DMS114 treated with DMSO at 0.1 percent for 48 hours (cell line): ENCODE data around the gene SORCS2.

Experiments
- DNase-seq: peaks from one replicate; lab custom pipeline; 2025; ENCODE audit not compliant: unreplicated experiment; lab: John Stamatoyannopoulos, UW

The SORCS2 gene

DNA sequence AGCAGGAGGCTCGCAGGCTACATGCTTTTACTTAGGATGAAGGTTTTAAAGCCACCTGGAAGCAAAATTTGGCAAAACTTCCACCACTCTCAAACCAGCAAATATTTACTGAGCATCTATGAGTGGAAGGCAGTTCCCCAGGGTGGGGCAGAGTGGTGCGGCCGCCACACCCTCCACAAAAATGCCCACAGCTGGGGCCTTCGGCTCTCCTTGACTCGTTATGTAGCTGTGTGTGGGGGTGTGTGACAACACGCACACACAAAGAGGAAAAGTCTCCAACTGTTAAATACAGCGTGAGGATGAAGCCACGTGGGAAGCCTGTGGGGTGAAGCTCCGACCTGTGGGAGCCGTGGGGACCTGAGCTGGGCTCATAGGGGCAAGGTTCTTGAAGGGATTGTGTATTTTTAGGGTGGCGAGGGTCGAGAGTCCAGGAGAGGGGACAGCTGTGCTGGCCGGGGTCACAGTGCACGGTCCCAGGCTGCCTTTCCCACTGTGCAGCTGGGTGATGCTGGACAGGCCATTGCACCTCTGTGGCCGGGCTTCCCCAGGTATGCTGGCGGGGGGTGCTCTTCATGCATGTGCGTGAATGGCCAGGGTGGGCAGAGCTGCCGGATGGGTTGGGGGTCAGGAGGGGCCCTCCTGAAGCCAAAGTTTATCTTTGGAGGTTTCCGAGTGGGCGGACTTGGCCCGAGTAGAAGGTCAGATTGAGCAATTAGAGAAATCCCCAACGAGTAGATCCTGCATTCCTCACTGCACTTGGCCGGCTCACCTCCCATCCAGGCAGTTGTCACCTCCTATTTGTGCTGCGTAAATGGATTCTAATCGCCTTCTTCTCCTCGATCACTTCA is 25.4 kb downstream of the SORCS2 start:
- DNase-seq: no peak

DNA sequence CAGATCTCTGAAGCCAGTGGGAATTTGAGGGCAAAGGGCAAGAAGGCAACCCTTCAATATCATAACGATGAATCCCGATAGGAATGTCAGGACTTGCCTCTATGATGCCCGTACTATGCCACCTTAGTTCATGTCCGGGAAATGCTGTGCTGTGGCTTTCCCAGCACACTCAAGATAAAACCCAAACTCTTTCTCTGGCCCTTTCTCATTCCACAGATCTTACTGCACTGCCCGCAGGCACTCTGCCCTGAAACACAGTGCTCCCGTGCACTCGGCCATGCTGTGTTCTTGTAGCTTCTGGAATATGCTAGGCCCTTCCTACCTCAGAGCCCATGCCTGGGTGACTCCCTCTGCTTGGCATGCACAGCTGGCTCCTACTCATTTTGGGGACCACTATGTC is 26.3 kb downstream of the SORCS2 start:
- DNase-seq: no peak

DNA sequence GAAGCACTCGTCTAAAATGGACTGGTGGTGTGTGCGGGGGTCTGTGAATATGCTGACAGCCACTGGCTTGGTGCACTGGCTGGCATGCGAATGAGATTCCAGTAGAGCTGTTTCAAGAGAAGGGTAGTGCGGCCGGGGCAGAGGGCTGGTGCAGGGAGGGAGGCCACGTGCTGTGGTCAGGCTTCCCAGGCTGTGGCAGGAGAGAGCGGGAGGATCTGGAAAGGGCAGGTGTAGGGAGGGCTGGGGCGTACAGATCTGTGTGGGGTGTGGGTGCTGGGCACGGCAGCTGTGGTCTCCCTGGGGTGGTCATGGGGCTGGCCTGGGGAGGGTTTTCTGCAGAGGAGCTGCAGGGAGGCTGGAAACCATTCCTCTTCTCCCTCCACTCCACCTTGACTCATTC is 30.2 kb downstream of the SORCS2 start:
- DNase-seq: no peak

DNA sequence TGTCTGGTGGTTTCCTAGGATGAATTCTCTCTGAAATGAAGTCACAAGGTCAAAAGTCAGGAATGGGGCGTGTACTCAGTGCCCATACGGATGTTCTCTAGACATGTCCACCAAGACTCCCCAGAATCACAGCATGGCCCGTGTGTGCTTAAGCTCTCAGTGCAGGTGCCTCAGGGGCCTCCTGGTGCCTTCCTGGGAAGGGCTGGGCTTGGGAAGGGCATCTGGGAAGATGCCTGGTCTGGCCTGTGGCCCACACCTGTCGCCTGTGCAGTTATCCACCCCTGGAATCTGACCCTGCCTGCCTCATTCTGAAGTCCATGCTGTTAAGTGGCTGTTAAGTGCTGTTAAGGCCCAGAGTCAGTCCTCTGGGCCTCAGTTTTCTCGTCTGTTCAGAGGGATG is 31.2 kb downstream of the SORCS2 start:
- DNase-seq: no peak

DNA sequence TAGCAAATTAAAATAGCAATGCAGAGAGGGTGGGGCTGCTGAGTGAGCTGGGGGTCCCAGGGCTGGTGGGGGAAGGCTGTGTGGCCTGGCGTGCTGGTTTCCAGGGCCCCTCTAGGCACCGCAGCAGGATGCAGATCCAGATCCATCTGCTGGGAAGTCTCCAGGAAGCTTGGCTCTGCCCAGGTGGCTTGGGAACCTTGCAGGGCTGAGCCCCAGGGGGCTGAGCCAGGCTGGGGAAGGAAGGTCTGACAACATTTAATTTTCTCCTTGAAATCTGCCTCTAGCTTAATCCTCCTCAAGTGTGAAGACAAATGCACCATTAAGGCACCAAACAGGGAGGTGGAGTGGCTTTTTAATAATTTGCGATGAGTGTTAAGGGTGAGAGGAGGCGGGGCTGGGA is 31.7 kb downstream of the SORCS2 start:
- no peak for DNase-seq

DNA sequence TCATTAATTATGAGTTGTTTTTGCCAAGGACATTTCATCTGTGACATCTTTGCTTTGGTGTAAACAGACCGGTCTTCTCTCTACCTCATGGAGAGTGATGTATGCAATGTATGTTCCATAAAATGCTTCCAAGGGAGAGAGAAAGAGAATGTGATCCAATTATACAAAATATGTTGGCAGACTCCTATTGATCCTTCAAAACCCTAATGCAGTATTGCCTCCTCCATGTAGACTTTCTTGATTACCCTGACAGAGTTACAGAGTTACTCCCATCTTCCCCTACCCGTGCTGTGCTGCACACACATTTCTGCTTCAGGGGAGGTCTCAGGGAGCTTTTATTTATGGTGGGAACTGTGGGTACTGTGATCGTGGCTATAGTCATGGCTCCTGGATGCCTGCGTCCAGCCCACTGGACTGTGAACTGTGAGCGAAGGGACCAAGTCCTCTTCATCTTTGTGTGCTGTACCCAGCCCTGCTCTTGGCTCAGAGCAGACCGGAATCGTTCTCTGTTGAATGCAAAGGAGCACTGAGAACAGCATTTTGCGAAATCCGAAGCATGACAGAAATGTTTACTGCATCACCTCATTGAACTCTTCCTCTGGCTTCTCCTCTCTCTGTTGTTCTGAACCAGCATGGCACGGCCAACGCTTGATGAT is 32.7 kb downstream of the SORCS2 start:
- no peak for DNase-seq

DNA sequence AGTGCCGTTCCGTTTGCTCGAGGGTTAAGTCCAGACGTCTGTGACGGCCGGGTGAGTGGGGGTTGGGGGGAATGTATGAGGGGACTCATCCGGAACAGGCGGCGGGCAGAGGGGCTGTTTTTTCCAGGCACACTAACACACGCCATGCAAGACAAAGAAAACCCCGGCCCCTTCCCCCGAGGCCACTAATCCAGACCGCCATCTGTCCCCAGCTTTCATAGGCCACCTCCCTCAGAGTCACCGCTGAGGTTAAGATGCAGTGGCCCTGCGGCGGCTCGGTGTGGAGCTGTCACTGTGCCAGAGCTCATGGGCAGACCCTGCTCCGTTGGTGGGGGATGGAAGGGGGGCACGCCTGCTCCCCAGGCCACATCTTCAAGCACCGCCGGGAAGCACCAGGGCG is 34.1 kb downstream of the SORCS2 start:
- DNase-seq: no peak

DNA sequence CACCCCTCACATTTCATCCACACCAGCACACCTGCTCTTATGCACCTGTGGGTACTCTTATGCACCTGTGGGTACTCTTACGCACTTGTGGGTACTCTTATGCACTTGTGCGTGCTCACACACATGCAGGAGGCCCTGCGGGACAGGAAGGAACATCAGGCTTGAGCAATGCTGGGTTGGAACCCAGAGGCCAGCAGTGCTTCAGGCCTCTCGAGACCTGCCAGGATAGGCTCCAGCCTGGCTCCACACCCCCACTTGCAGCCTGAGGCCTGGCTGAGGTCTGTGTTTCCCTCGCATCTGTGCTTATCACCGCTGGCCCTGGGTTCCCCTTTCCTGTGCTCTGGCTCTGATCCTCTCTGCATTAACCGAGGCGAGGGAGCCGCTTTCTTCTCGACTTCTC is 34.7 kb downstream of the SORCS2 start:
- DNase-seq: no peak

DNA sequence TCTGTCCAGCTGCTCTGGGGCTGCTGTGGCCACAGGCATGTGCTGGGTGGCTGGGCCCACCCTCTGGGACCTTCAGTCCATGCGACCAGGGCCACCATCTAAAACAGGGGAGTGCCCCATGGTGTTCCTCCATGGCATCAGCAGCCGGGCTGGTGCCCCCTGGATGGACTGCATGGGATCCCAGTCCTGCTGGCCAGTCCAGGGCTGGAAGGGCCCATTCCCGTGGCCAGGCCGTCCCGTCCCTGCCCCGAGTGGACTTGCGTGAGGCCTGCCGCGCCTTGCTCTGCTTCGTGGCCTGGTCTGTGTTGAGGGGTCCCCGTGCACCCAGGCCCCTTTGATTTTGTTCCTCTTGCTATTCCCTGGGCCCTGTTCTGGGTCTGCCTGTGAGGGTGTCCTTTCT is 36.4 kb downstream of the SORCS2 start:
- no peak for DNase-seq

DNA sequence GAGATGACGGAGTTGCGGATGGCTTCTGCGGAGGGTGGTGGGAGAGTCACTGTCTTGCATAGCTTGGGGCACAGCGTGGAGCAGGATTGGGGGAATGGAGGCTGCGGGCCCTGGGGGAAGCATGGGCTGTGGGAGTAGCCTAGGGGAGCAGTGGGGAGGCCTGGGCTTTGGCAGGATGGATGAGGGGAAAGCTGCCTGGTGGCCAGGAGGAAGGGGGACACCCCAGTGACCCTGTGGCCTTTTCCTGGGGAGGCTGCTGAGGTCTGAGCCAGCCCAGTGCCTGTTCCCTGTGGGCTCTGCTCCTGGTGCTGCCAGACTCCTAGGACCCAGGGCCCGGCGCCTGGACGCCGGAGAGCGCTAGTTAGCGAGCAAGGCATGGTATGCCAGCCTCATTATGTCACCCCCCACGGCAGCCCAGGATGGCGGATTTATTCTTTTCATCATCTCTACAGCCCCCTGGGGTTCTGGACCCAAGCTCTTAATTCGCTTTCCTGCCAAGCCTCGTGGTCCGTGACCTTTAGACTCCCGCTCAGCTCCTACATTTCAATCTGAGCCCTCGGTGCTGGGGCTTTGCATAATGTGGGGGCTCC is 39.8 kb downstream of the SORCS2 start:
- DNase-seq: no peak

DNA sequence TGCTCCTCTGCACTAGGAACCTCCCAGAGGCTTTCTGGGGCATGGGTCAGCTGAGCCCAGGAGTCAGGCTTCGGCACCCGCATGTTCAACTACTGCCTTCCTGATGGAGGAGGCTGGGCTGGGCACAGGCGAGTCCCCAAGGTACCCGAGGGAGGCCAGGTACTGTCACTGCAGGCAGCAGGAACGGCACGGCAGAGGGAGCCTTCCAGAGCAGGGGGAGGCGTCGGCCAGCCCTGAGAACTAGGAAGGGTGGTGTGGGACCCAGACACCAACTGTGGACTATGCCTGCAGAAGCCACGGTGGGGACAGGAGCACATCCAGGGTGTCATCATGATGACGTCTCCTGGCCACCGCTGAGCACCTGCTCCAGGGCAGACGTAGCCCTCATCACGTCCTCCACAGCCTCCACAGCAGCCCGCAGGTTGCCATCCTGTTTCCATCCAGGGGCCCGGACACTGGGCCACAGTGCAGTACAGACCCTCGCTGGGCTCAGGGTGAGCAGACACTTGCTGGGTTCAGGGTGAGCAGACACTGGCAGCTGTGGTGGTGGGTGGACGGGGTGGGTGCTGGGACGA is 40.8 kb downstream of the SORCS2 start:
- DNase-seq: no peak

DNA sequence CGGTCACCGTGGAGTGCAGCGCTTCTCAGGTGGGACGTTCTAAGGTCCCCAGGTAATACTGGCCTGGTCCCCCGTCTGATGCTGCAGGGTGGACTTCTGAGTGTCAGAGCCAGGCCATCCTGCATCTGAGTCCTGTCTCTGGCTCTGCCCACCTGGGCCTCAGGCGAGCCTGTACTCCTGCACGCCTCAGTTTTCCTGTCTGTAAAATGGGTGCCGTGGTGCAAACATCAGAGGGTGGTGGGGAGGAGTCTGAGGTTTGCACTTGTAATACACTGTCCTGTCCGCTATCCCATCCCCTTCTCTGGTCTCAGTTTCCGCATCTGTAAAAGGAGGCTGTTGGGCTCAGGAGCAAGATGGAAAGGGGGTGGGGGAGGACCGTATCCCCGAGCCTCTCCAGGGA is 41.3 kb downstream of the SORCS2 start:
- DNase-seq: no peak

DNA sequence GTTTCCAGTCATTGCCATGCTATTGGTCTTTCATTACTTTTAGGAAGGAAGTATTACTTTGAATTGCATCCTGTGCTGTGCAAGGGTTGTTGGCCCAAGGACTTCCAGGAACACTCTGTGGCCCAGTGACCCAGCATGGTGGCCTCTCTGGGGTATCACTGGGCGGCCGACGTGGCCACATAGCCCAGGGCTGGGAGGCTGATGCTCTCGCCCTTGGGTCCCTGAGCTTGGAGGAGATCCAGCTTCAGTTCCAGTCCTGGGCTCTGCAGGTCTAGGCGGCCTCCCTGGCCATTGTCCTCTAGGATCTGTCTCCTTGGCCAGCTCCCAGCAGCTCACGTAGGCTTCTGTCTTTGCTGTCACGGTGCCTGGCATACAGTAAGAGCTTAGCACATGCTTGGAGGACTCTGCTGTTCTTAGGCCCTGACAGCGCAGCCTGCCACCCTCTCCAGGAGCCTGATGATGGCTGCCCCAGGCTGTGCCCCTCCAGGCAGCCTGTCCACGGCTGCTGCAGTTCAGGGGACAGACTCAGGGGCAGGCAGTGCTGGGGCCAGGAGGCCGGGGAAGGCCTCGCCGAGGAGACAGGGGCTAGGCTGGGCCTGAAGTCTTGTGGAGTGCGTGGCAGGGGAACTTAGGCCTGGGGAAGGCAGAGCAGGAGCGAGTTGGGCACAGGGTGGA is 42.2 kb downstream of the SORCS2 start:
- no peak for DNase-seq

DNA sequence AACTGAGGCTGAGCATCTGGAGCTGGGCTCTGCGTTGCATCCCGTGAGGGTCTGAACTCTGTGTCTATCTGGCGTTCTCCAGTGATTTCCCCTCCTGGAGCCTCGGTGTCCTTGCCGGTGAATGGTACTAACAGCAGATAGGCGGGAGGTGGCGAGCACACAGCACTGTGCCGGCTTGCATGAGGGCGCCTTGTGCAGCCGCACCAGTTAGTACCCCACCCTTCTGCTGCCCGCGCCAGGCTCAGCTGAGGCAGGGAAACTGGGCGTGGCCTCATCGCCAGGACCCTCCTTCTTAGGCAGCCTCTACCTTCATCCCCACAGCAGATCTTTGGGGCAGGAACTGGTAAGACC is 42.7 kb downstream of the SORCS2 start:
- no peak for DNase-seq

DNA sequence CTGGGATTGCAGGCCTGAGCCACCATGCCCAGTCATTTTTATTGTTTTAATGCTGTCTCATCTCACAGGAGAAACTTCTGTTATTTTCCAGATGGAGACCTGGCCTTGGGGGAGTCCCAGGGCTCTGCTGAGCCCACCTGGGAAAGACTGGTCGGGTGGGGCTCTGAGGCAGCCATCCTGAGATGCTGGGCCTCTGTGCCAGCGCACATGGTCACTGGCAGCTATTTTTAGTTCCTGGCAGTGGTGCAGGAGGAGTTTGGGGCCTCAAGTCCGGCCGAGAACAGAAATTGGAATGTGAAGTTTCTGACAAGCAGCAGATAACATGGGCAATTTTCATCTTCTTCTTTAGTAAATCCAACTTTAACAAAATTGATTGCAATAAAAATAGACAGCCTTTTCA is 44.5 kb downstream of the SORCS2 start:
- no peak for DNase-seq

DNA sequence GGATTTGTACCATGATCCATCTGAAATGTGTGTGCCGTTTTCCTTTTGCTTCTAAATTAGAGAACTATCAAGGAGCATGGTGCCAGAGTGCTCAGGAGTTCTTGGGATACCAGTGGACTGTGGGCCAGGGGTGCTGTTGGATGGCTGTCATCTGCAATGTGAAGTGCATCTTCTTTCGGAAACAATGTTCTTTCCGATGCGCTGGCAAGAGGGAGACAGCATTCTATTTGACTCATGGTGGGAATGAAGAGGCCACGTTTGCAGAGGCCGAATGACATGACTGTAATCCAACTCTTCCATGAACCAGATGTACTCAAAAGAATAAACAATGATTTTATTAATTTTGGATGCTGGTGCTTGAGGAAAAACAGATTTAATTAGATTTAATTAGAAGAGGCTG is 45.5 kb downstream of the SORCS2 start:
- no peak for DNase-seq

DNA sequence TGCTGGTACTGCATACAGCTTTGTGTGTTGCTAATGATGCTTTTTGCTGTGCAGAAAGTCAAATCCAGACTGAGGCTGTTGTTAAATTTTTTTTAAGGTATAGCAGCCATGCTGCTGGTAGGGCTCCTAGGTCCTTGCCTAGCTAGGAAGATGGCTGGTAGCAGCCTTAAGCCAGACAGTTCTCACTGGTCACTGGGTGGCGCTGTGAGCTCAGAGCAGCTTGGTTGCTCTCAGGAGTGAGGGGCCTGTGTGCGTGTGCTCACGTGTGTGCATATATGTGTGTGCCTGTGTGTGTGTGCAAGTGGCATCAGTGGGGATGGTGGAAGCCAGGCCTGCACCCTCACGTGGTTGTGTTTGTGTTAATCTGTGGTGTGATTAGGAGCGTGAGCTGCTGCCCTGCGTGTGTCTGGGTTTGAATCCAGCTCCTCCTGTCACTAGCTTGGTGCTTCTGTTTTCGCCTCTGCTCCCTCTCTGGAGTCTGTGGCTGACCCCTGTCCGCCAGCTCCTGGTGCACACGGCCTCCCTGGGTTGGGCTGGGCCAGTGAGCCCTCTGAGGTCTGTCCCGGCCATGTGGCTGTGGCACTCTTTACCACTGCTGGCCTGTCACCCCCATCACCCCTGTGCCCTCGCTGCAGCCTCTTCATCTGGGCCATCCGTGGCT is 46.1 kb downstream of the SORCS2 start:
- DNase-seq: no peak

DNA sequence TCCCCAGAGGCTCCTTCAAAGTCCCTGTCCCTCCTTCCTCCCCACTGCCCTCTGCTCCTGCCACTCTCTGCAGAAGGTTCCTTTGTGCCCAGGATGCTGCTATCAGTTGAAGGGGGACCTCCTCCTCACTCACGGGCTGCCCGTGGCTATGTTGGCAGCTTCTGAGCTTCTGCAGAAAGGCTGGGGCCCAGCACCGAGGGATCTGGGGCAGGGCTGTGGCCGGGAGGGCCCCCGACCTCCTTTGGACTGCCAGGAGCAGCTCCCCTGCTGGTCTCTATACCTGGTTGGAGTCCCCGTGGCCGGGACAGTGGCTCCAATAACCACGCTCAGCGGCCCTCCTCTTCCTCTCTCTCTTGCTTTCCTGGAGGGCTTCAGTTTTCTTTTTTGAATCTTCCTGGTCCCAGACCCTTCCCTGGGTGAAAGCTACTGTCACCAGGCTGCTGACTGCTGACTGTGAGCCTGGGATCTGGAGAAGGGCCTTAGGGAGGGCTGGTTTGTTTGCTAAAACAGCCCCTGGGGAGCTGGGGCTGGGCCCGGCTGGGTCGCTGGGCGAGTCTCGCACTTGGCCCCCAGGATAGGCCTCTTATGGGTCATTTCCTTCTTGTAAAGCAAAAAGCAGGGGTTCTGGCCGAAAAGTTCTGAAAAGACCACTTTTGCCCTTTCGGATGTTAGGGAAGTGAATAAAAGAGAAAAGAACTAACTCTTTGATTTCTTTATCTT is 46.9 kb downstream of the SORCS2 start:
- no peak for DNase-seq

DNA sequence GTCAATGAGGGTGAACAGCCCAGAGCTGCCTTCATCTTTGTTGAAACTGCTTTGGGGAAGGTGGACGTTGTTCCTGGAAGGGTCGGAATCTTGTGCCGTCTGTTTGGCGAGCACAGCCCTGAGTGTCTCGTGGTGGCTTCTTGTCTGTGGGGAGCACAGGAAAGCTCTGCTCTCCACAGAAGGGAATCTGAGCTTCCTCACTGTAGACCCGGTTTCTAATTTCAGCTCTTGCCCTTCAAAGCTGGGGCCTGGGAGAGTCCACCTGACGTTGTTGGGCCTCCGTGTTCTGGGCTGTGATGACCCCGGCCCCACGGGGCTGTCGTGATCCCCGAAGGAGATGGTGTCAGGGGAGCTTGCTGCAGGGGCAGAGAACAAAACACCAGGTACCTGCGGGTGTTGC is 47.5 kb downstream of the SORCS2 start:
- DNase-seq: no peak

DNA sequence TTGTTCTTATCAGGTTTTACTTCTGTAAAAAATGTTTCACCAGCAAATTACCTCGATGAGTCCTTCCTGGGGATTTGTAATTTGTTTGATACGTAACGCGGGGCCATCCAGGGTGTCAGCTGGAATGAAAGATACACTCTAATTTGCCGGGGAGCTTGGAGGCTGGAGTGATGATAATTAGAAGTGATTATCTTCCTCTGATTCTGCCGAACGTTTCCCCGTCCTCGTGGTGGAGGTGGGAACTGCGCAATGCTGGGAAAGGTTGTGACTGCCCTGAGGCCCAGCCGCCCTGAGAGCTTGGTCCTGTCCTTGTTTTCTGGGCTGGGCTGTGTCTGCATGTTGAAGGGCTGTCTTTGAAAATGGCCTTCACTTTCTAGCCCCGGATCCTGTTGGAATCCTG is 48.0 kb downstream of the SORCS2 start:
- no peak for DNase-seq
